Inflammatory macrophage treated with lipopolysaccharide for 1 hour (primary cell): Measurements from ENCODE around the gene NUCKS1.

Experiments used
- DNase-seq, 2 donors: peaks; one replicate each; pipeline ENCODE4 v3.0.0-alpha.2; 2020 to 2022

NUCKS1 gene

GRCh38 chr1:205770618-205771017 is 20.6 kb upstream of the NUCKS1 start:
- no peak for DNase-seq

GRCh38 chr1:205769641-205770365 is 19.8 kb upstream of the NUCKS1 start:
- no peak for DNase-seq

DNA sequence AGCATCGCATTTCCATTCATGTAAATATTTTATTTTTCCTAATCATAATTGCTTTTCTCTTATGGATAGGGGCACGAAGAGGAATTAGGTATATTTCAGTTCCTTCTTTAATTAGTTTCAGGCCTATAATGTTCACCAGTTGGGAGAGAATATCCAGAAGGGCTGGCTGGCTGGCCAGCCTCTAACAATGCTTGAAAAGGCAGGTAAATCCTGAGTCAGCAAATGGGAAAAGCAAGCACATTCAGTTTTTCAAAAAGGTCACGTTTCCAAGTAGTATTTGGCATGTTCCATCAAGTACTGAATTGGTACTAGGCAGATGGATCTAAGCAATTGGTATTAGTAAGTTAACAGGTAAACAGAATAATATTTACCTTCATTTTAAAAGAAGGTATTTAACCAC is 17.3 kb upstream of the NUCKS1 start:
- DNase-seq, result no peak

- no peak for DNase-seq
Observed at GRCh38 chr1:205766570-205766969, 16.6 kb upstream of the NUCKS1 start.

- DNase-seq, result no peak
Observed at GRCh38 chr1:205766038-205766437, 16.1 kb upstream of the NUCKS1 start.

DNA sequence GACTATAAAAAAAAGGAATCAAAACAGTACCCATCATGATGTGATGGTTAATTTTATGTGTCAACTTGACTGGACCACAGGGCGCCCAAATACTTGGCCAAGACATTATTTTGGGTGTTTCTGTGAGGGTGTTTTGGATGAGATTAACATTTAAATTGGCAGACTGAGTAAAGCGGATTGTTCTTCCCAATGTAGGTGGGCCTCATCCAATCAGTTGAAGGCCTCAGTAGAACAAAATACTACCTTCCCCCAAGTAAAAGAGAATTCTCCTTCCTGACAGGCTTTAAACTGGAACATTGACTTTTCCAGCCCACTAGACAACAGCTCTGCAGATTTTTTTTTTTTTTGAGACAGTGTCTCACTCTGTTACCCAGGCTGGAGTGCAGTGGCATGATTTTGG is 14.6 kb upstream of the NUCKS1 start:
- DNase-seq, result no peak

DNA sequence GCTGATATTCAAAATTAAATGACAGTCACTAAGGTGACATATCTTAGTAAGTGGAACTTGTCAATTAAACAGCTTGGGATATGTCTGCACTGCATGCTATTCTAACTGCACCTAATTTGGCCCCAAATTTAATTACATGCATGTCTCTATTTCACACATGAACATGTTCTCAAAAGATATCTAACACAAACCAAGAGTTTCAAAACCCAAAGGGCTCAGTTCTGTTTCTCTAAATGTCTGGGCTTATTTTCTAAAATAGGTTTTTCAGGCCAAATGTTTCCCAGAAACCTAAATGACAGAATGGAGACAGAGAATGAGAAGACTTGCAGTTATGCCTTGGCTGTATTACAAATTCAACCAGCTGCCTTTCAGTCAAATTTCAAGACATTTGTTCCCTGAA is 14.0 kb upstream of the NUCKS1 start:
- no peak for DNase-seq

- peak; percentile 31 to 51 for DNase-seq
Observed at GRCh38 chr1:205760606-205761005, 10.6 kb upstream of the NUCKS1 start.

DNA sequence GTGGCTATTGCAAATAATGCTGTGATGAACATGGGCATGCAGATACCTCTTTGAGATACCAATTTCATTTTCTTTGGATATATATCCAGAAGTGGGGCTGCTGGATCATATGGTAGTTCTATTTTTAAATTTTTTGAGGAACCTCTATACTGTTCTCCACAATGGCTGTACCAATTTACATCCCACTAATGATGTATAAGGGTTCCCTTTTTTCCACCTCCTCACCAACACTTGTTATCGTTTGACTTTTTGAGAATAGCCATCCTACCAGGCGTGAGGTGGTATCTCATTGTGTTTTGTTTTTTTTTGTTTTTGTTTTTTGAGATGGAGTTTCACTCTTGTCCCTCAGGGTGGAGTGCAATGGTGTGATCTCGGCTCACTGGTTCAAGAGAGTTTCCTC is 6.6 kb upstream of the NUCKS1 start:
- no peak for DNase-seq

GRCh38 chr1:205754857-205755256 is 4.9 kb upstream of the NUCKS1 start:
- no peak for DNase-seq

DNA sequence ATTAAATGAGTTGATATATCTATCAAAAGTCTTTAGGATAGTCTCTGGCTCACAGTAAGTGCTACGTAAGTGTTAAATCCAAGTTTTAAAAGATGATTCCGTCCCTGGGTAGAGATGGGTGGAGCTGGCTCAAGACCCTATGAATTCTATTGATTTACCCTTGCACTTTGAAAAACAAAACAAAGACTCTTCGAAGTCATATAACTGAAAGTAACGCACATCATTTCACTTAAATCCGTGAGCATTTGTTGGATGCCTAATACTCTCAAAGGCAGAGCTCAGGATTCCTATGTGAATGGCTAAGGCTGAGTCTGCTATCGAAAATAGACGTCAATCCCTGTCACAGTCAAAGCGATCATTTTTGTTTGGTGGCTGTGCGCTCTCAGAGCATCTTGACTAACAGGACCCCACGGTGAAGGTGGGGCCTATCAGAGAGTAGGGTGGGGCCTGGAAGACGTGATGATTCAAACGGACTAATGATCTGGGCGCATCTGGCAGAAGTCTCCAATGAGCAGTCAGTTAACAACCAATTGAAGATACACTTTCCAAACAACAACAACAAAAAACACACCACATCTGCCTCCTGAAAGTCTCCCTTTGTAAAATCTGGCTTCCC is 1.2 kb upstream of the NUCKS1 start:
- no peak for DNase-seq

DNA sequence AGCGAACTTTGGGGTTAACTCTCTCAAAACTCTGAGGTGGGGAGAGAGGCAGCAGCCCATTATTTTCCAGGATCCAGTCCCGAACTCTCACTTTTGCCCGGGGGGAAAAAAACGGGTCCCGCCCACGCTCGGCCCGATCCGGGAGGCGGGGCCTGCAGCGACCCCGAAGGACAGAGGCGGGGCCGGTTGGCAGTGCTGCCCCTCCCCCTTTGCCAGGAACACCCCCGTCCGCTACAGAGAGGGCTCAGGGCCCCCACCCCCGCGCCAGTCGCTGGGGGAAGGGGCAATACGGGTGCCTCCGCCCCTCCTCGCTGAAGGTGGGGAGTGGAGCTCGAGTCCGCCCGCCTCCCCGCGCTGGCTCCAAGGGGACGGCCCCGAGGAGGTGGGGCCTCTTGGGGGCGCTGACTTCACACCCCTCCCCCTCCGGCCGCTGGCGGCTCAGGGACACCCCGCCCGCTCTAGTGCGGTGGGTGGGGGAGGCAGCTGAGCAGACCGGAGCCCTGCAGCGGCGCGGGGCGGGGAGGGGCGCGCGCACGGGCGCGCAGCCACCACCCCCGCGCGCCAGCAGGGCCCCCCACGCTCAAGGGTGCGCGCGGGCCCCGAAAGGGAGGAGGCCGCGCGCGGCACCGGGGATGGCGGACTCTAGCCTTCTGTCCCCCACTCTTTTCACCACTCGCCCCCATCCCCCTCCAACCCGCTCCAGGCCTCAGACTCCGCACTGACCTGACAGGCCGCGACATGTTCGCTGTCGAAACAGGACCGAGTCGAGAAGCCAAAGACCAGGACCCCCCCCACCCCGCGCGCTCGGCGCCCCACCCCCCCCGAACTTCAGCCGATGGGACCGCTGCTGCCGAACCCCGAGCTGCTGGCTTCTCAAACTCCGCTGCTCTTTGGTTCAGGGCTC is 496 bp downstream of the NUCKS1 start:
- peak; percentile 89 to 97 for DNase-seq

DNA sequence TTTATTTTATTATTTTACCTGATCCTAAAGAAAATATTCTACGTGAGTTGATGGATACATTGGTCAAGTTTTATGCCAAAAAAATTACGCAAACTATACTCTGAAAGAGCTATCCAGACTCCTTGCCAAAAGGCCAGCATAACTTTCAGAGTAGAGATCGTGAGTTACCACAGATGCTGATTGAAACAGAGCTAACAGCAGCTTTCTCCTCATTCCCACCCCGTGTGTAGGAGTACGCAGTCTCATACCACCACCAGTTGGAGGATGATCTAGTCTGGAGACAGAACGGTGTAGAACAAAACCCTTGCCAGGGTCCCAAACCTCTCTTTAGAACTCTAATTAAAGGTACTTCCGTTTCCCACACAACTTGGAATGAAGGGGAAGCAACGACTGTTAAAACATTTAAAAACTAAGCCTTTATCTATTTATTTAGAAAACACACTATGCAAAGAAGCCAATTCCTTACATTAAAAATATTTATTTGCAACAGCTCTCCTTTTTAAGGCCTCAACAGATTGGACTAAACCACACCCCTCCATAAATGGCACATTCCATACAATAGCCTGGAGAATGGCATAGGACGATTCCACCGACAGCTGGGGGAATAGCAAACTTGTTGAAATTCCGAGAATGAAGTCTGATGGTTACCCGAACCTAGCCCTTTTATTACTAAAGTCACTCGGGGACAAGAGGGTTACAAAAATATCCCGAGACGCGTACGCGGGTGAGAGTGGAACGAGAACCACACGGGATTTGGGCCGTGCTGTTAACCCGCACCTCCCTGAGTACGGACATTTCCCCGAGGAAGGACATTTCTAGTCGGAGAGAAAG is 1.4 kb downstream of the NUCKS1 start:
- DNase-seq, result peak; percentile 61 to 76

DNA sequence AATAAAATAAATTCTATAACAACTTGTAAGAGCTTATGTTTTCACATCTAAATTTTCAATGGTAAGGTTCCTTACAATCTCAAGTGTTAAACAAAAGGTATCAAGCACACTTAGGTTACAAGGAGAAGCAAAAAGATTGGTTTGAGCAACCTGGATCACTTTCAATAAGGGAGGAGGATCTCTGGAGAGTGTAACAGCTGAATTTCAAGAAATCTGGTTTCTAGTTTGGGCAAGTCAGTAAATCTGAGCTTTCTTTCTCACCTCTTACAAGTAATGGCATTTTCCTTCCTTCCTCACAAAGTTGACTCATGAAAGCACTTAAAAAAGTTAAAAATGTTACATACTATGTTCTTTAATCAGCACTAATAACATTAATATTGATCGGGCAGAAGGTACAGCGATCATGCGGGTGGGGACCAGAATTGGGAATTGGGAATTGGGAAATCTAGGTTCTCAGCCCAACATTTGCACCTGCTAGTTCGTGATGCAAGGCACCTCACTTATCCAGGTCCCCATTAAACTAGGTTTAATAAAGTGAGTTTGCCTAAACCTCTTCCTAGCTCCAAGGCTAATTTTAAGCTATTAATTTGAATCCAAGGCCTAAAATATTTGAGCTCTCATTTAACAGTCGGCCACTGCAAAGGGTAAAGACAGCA is 3.1 kb downstream of the NUCKS1 start:
- DNase-seq, result no peak

GRCh38 chr1:205744403-205744802 is 5.6 kb downstream of the NUCKS1 start:
- DNase-seq, result no peak

DNA sequence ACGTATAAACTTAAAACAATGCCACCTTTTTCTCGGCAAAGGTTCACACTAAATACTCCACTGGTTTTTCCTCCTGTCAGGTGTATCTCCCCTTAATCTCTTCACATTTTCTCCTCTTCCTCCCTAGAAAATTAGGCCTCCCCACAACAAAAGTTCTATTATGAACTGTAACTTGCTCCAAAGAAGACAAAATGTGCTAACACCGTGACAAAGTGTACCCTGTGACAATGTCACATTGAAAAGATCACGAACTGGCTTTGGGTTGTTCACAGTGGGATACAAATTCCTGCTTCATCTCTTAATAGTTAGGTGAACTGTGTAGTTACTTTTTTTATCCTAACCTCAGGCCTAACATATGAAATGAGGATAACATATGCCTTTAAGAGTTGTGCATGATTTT is 6.0 kb downstream of the NUCKS1 start:
- no peak for DNase-seq

- DNase-seq, result no peak
Observed at GRCh38 chr1:205741681-205742080, 8.3 kb downstream of the NUCKS1 start.

DNA sequence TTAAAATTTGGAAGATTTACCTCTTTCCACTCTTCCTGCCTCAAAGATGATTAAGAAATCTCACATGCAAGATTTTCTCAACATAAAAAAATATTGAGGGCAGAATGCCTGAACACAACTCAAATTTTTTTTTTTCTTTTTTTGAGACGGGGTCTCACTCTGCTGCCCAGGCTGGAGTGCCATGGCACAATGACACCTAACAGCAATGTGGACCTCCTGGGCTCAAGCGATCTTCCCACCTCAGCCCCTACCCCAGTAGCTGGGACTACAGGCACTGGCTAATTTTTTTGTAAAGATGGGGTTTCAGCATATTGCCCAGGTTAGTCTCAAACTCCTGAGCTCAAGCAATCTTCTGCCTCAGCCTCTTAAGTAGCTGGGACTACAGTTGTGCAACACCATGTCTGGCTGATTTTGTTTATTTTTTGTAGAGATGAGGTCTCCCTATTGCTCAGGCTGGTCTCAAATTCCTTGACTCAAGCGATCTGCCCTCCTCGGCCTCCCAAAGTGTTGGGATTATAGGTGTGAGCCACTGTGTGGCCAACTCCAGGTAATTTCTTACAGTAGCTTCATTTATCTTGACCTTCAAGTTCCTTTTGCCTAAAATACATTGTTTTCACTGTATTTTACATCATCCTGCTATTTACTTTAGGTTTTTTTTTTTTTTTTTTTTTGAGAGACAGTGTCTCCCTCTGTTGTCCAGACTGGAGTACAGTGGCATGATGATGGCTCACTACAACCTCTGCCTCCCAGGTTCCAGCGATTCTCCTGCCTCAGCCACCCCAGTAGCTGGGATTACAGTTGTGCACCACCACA is 10.4 kb downstream of the NUCKS1 start:
- no peak for DNase-seq

- DNase-seq, result no peak
Observed at GRCh38 chr1:205735218-205735617, 14.8 kb downstream of the NUCKS1 start.

GRCh38 chr1:205733438-205734175 is 16.4 kb downstream of the NUCKS1 start:
- no peak for DNase-seq
